A673 (cell line): ENCODE data around the gene DIP2B.

Experiments
- EZH2 ChIP-seq: fragments of 200-600 bp; sonication (generic); IDR thresholded peaks from 2 replicates; pipeline ENCODE4 v1.6.1; 2017; ENCODE audit warnings: borderline replicate concordance, low read depth, mild to moderate bottlenecking, mixed read lengths, antibody characterized with exemption, low read length; ENCODE audit not compliant: poor library complexity, severe bottlenecking
- TF ChIP-seq, protein P1 (sequence below): fragments of 300-800, 200-600 bp; sonication (generic); conservative IDR thresholded peaks from 2 replicates; pipeline ENCODE4 v1.5.1; 2017; ENCODE audit warnings: low read depth, mild to moderate bottlenecking, antibody characterized with exemption, low read length, moderate library complexity, mixed read lengths

DNA sequence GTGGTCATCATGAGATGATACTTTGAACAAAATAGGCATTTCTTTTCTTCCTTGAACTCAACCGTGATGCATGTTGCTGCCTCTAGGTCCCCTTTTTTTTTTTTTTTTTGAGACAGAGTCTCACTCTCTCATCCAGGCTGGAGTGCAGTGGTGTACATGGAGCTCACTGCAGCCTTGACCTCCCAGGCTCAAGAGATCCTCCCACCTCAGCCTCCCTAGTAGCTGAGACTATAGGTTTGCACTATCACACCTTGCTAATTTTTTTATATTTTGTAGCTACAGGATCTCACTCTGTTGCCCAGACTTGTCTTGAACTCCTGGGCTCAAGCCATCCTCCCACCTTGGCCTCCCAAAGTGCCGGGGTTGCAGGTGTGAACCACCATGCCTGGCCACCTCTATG, 20.6 kb downstream of the DIP2B start:
- TF ChIP-seq, protein P1, sequence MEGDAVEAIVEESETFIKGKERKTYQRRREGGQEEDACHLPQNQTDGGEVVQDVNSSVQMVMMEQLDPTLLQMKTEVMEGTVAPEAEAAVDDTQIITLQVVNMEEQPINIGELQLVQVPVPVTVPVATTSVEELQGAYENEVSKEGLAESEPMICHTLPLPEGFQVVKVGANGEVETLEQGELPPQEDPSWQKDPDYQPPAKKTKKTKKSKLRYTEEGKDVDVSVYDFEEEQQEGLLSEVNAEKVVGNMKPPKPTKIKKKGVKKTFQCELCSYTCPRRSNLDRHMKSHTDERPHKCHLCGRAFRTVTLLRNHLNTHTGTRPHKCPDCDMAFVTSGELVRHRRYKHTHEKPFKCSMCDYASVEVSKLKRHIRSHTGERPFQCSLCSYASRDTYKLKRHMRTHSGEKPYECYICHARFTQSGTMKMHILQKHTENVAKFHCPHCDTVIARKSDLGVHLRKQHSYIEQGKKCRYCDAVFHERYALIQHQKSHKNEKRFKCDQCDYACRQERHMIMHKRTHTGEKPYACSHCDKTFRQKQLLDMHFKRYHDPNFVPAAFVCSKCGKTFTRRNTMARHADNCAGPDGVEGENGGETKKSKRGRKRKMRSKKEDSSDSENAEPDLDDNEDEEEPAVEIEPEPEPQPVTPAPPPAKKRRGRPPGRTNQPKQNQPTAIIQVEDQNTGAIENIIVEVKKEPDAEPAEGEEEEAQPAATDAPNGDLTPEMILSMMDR, result no peak
- TF ChIP-seq EZH2, result no peak
